GM12892 (cell line): ENCODE data around the gene IFRD2.

Experiments
- POLR2A ChIP-seq: IDR thresholded peaks from 2 replicates; pipeline ENCODE4 v1.6.1; 2011; ENCODE audit warnings: low read depth, low read length, control low read depth
- POLR2AphosphoS5 ChIP-seq: IDR thresholded peaks from 2 replicates; pipeline ENCODE4 v1.6.1; 2011; ENCODE audit warnings: low read depth, low read length, control low read depth
- TAF1 ChIP-seq: IDR thresholded peaks from 2 replicates; pipeline ENCODE4 v1.6.1; 2011; ENCODE audit warnings: low read depth, mild to moderate bottlenecking, control low read depth, low read length, borderline replicate concordance

DNA sequence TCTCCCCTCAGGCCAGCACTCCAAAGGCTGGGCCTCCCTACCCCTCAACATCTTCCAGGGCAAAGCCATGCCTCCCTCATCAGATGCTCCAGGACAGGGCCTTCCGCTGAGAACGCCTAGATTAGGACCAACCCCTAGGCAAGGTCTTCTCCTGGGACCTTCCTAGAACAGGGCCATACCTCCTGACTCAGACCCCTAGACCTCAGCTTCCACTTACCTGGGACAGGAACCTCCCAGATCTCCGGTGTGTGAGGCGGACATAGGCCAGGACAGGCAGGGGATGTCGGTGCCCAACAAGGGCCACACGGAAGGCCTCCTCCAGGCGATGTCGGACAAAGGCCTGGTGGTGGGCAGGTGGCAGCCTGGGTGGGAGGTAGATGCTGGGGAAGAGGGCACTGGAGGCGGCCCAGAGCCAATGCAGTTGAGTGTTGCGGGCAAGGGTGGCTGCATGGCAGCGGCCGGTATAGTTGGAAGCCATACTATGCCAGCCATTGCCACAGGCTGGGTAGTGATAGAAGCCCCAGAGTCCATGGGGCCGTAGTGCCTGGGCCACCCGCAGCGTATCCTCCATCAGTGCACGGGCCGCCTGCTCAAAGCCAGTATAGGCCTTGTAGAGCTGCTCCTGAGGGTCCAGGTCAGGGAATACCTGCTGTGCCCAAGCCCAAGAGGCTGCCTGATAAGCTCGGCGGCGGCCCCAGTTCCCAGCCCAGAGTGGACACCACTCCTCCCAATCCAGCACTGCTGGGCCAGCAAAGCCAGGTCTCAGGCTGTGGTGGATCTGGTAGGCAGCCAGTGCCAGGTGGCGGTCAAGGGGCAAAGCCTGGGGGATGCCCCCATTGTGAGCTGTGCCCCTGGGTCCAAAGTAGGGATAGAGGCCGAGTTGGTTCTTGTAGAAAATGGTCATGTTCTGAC is 2.5 kb upstream of the IFRD2 start:
- no peak for TF ChIP-seq POLR2A
- TF ChIP-seq TAF1, result no peak
- no peak for TF ChIP-seq POLR2AphosphoS5
